ENCODE data around the gene MORN4. TPM values are rescaled to one million over a fixed set of nuclear protein-coding genes. Genes with fewer than 3 reads are reported as not detected.
A peak's percentile ranks its signal among the peaks of the same experiment; 100 is the strongest.

Gene MORN4
- total RNA-seq, 2 experiments from 2014 or later: 2.4 to 5.4 TPM

DNA sequence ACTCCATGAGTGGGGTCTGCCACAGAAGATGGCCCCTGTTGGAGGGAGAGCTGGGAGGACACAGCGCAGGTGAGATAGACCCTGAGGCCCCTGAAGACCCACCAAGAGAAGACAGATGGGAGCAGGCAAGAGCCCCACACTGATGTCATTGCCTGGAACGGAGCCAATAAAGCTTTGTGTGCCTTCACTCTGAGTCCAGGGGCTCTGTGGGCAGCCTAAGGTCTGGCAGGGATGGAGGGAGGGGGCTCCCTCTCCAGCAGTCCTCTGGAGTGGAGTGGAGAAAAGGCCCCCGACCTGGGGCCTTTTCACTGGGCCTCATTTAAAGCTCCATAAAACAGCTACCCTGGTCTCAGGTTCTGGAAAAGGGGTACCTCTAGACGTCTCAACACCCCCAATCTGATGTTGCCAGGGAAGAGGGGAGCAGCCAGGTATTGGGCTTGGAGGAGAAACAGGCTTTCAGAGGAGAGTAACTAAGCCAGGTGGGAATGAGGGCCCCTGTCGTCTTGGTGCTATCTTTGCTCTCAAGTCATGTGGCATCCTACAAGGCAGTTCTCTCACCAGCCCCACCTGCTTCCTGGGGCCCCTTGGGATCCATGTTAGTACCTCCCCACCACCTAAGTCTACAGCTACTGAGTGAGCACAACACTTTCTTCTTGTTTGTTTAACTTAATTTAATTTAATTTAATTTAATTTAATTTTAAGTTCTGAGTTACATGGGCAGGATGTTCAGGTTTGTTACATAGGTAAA is 42.4 kb downstream of the MORN4 start:
- intact Hi-C loops (cut with micrococcal nuclease; ENCODE audit: unreplicated experiment): no loop called here
- no peaks in the 10 kb centered on the region for H3K36me3 ChIP-seq (ENCODE audit: insufficient read depth, low read length)
- TF ChIP-seq, protein P1, sequence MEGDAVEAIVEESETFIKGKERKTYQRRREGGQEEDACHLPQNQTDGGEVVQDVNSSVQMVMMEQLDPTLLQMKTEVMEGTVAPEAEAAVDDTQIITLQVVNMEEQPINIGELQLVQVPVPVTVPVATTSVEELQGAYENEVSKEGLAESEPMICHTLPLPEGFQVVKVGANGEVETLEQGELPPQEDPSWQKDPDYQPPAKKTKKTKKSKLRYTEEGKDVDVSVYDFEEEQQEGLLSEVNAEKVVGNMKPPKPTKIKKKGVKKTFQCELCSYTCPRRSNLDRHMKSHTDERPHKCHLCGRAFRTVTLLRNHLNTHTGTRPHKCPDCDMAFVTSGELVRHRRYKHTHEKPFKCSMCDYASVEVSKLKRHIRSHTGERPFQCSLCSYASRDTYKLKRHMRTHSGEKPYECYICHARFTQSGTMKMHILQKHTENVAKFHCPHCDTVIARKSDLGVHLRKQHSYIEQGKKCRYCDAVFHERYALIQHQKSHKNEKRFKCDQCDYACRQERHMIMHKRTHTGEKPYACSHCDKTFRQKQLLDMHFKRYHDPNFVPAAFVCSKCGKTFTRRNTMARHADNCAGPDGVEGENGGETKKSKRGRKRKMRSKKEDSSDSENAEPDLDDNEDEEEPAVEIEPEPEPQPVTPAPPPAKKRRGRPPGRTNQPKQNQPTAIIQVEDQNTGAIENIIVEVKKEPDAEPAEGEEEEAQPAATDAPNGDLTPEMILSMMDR (conservative IDR thresholded peaks at IDR 0.05; ENCODE audit: low read length): no peak
- TF ChIP-seq EZH2phosphoT487 (IDR thresholded peaks at IDR 0.05; ENCODE audit: borderline replicate concordance, low read depth, low read length): no peak

DNA sequence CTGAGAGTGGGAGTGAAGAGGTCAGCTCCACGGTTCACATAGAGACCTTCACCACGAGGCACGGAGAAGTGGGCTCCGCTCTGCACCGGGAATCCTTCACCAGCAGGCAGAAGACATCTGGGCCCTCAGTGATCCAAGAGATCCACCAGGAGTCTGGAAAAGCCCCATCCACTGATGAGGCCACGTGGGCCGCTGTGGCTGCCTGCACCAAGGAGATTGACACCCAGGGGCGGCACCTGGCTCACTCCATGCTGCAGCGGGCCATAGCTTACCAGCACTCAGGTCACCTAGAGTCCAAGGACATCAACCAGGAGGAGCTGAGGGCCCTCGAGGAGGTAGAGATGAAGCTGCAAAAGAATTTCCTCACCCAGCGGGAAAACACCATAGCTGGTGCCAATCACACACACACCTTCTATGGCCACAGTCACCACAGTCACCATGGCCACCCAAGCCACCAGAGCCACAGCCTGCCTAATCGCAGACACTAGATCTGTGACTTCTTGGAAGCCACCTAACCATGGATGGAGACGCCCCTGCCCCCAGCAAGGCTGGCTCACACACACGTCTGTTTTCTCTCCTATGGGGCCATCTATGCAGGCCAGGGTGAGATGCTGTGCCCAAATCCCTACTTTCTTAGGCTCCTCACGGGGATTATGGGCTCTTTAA is 43.1 kb downstream of the MORN4 start:
- Histone ChIP-seq H4K20me1 (ENCODE audit: insufficient read depth, low read length) (no peaks in the 10 kb centered on the region), H3K36me3 (ENCODE audit: insufficient read depth, low read length) (no peaks in the 10 kb centered on the region), H2AFZ (ENCODE audit: low read length) (no peak overlapping the region), H3K9me2 (ENCODE audit: insufficient read depth, low read length) (no peaks in the 10 kb centered on the region), H3K27ac (ENCODE audit: low read depth, low read length, poor library complexity, severe bottlenecking) (no peak overlapping the region), H3K9me3 (ENCODE audit: low read length) (no peaks in the 10 kb centered on the region), H3K4me3 (ENCODE audit: low read depth, low read length, poor library complexity, severe bottlenecking) (no peak overlapping the region), H3K4me1 (ENCODE audit: insufficient read depth, low read length, poor library complexity, severe bottlenecking) (peaks cover 15% of the 10 kb centered on the region), H3K4me2 (ENCODE audit: low read length) (no peak overlapping the region), H3K79me2 (ENCODE audit: insufficient read depth, low read depth, low read length) (no peaks in the 10 kb centered on the region)
- intact Hi-C loops (cut with micrococcal nuclease; ENCODE audit: unreplicated experiment): no loop called here
- ChIA-PET POLR2A (interaction anchor here (0.6 kb wide), 1 partner anchor 48 kb away, joined by 5 read pairs; no protein-coding TSS in a partner anchor), CTCF (ENCODE audit: unreplicated experiment) (interaction anchor here (1.1 kb wide), 1 partner anchor 22 kb away, joined by 4 read pairs; no protein-coding TSS in a partner anchor)
- DNase-seq (ENCODE audit: low spot score): no peak
- BruUV-seq (replicated peaks): no TSS peak
- TF ChIP-seq, protein P1 (conservative IDR thresholded peaks at IDR 0.05; ENCODE audit: low read length): no peak
- TF ChIP-seq EZH2phosphoT487 (IDR thresholded peaks at IDR 0.05; ENCODE audit: borderline replicate concordance, low read depth, low read length): no peak

More for the DNA sequence above, 42.4 kb downstream of the MORN4 start:
- Histone ChIP-seq H4K20me1 (ENCODE audit: insufficient read depth, low read length) (no peaks in the 10 kb centered on the region), H2AFZ (ENCODE audit: low read length) (0 out of 2 replicates have a peak overlapping the region, but pooled peaks have one; percentile 5), H3K27ac (ENCODE audit: low read depth, low read length, poor library complexity, severe bottlenecking) (no peak overlapping the region), H3K4me1 (ENCODE audit: insufficient read depth, low read length, poor library complexity, severe bottlenecking) (peaks cover 15% of the 10 kb centered on the region), H3K79me2 (ENCODE audit: insufficient read depth, low read depth, low read length) (no peaks in the 10 kb centered on the region), H3K9me3 (ENCODE audit: low read length) (no peaks in the 10 kb centered on the region), H3K9me2 (ENCODE audit: insufficient read depth, low read length) (no peaks in the 10 kb centered on the region), H3K4me2 (ENCODE audit: low read length) (no peak overlapping the region), H3K4me3 (ENCODE audit: low read depth, low read length, poor library complexity, severe bottlenecking) (no peak overlapping the region)
- ChIA-PET POLR2A (interaction anchor here (0.7 kb wide), 1 partner anchor 14 kb away, joined by 4 read pairs; no protein-coding TSS in a partner anchor), CTCF (ENCODE audit: unreplicated experiment) (interaction anchor here (1.1 kb wide), 1 partner anchor 21 kb away, joined by 4 read pairs; no protein-coding TSS in a partner anchor)
- BruUV-seq (replicated peaks): no TSS peak
- peak; percentile 51 for DNase-seq (ENCODE audit: low spot score)
